ENCODE measurements around the gene BDNF. TPM values are rescaled to one million over a fixed set of nuclear protein-coding genes. Genes with fewer than 3 reads are reported as not detected.

The BDNF gene
- total RNA-seq, 4 donors from 2014 or later = 0.17 TPM; not detected in 3

GRCh38 chr11:27619763-27620335 lies 80.4 kb downstream of the BDNF start:
- no peak for TF ChIP-seq CTCF (IDR thresholded peaks at IDR 0.05; ENCODE audit: low read depth)

- no peak for TF ChIP-seq CTCF (IDR thresholded peaks at IDR 0.05; ENCODE audit: low read depth)
Measured at GRCh38 chr11:27619039-27619574, 81.1 kb downstream of the BDNF start.

GRCh38 chr11:27618281-27618915 lies 81.9 kb downstream of the BDNF start:
- no peak for TF ChIP-seq CTCF (IDR thresholded peaks at IDR 0.05; ENCODE audit: low read depth)

GRCh38 chr11:27616711-27617110 lies 83.5 kb downstream of the BDNF start:
- TF ChIP-seq CTCF (IDR thresholded peaks at IDR 0.05; ENCODE audit: low read depth) = no peak

GRCh38 chr11:27615833-27616232 lies 84.4 kb downstream of the BDNF start:
- no peak for TF ChIP-seq CTCF (IDR thresholded peaks at IDR 0.05; ENCODE audit: low read depth)

GRCh38 chr11:27614092-27614491 lies 86.2 kb downstream of the BDNF start:
- no peak for TF ChIP-seq CTCF (IDR thresholded peaks at IDR 0.05; ENCODE audit: low read depth)

GRCh38 chr11:27612932-27613880 lies 87.0 kb downstream of the BDNF start:
- TF ChIP-seq CTCF (IDR thresholded peaks at IDR 0.05; ENCODE audit: low read depth) = no peak

All from subcutaneous adipose tissue (tissue), 4 donors.